Fibroblast of gingiva (primary cell): ENCODE measurements around the gene TVP23B.
"Not testable (repeated sequence)": the region's sequence is repeated elsewhere in the genome, so short reads cannot be mapped to it uniquely, and the experiment has no call there.

Experiments
- DNase-seq: peaks from one replicate; pipeline ENCODE4 v3.0.0-alpha.2; 2011; ENCODE audit warnings: low read depth

TVP23B gene

GRCh38 chr17:18780991-18781718 is at the start of gene TVP23B:
Gene TVP23B (plus strand): TSS chr17:18781183. CDS start chr17:18781294, 111 bp downstream.
- peak; percentile 95 for DNase-seq

- not testable (repeated sequence) for DNase-seq
These were observed 48.5 kb upstream of the TVP23B start for GRCh38 chr17:18732438-18732837.

GRCh38 chr17:18733350-18733749 is 47.6 kb upstream of the TVP23B start:
- peak; percentile 24 for DNase-seq

- DNase-seq = peak; percentile 72
These were observed 41.2 kb upstream of the TVP23B start for GRCh38 chr17:18739616-18740391.

- DNase-seq = not testable (repeated sequence)
These were observed 39.8 kb upstream of the TVP23B start for GRCh38 chr17:18741228-18741627.

- DNase-seq = not testable (repeated sequence)
These were observed 37.1 kb upstream of the TVP23B start, which contains the start of gene FBXW10 for GRCh38 chr17:18743699-18744421. Gene FBXW10 (plus strand): TSS chr17:18744054. CDS start chr17:18744245, 191 bp downstream.

- not testable (repeated sequence) for DNase-seq
These were observed 36.3 kb upstream of the TVP23B start for GRCh38 chr17:18744726-18745125.

- not testable (repeated sequence) for DNase-seq
These were observed 34.4 kb upstream of the TVP23B start for GRCh38 chr17:18746551-18746950.

GRCh38 chr17:18747501-18747900 is 33.5 kb upstream of the TVP23B start:
- not testable (repeated sequence) for DNase-seq

- not testable (repeated sequence) for DNase-seq
These were observed 30.7 kb upstream of the TVP23B start for GRCh38 chr17:18750242-18750641.

- DNase-seq = not testable (repeated sequence)
These were observed 27.1 kb upstream of the TVP23B start for GRCh38 chr17:18753829-18754409.

- DNase-seq = not testable (repeated sequence)
These were observed 25.0 kb upstream of the TVP23B start for GRCh38 chr17:18755969-18756368.

GRCh38 chr17:18757368-18758044 is 23.5 kb upstream of the TVP23B start:
- not testable (repeated sequence) for DNase-seq

GRCh38 chr17:18758344-18758743 is 22.6 kb upstream of the TVP23B start:
- DNase-seq = not testable (repeated sequence)

GRCh38 chr17:18760221-18760620 is 20.8 kb upstream of the TVP23B start:
- DNase-seq = not testable (repeated sequence)

- not testable (repeated sequence) for DNase-seq
These were observed 10.4 kb upstream of the TVP23B start for GRCh38 chr17:18770572-18770971.

GRCh38 chr17:18771066-18771465 is 9.9 kb upstream of the TVP23B start:
- DNase-seq = not testable (repeated sequence)

- no peak for DNase-seq
These were observed 8.5 kb upstream of the TVP23B start for GRCh38 chr17:18772471-18772870.

- not testable (repeated sequence) for DNase-seq
These were observed 822 bp downstream of the TVP23B start for GRCh38 chr17:18781805-18782204.

- not testable (repeated sequence) for DNase-seq
These were observed 5.0 kb downstream of the TVP23B start for GRCh38 chr17:18785933-18786332.

- not testable (repeated sequence) for DNase-seq
These were observed 5.9 kb downstream of the TVP23B start for GRCh38 chr17:18786890-18787289.
